GM23248 (cell line): ENCODE measurements around the gene CFAP73. TPM values are rescaled to one million over a fixed set of nuclear protein-coding genes. Genes with fewer than 3 reads are reported as not detected.
"Not testable (repeated sequence)": the region's sequence is repeated elsewhere in the genome, so short reads cannot be mapped to it uniquely, and the experiment has no call there.

Experiments used
- DNase-seq: peaks from one replicate; pipeline ENCODE4 v3.0.0-alpha.2; 2015
- H2AFZ ChIP-seq: fragments of 200-600 bp; sonication (generic); 2 replicates; pipeline ENCODE4 v1.6.1; 2016; ENCODE audit warnings: antibody characterized with exemption
- H3F3A ChIP-seq: fragments of 200-600 bp; sonication (generic); 2 replicates; pipeline ENCODE4 v1.6.1; 2016; ENCODE audit warnings: mild to moderate bottlenecking, antibody characterized with exemption, mixed run types; ENCODE audit not compliant: insufficient read depth
- H3K27ac ChIP-seq: fragments of 200-600 bp; sonication (generic); 2 replicates; pipeline ENCODE4 v1.5.1; 2016; ENCODE audit warnings: mild to moderate bottlenecking
- H3K27me3 ChIP-seq: fragments of 200-600 bp; sonication (generic); replicated peaks from 2 replicates; pipeline ENCODE4 v1.6.1; 2016; ENCODE audit warnings: mild to moderate bottlenecking; ENCODE audit not compliant: insufficient read depth
- H3K36me3 ChIP-seq: fragments of 200-600 bp; sonication (generic); 2 replicates; pipeline ENCODE4 v1.6.1; 2016; ENCODE audit warnings: low read depth, mild to moderate bottlenecking
- H3K4me1 ChIP-seq: fragments of 200-600 bp; sonication (generic); 2 replicates; pipeline ENCODE4 v1.6.1; 2016; ENCODE audit warnings: mild to moderate bottlenecking; ENCODE audit not compliant: insufficient read depth
- H3K4me2 ChIP-seq: fragments of 200-600 bp; sonication (generic); one replicate; pipeline ENCODE4 v1.6.1; 2016; ENCODE audit warnings: mild to moderate bottlenecking; ENCODE audit not compliant: unreplicated experiment
- H3K4me3 ChIP-seq: fragments of 200-600 bp; sonication (generic); 2 replicates; pipeline ENCODE4 v1.5.1; 2016; ENCODE audit warnings: mild to moderate bottlenecking
- H3K79me2 ChIP-seq: fragments of 200-600 bp; sonication (generic); 2 replicates; pipeline ENCODE4 v1.6.1; 2016; ENCODE audit warnings: mild to moderate bottlenecking; ENCODE audit not compliant: insufficient read depth
- H3K9ac ChIP-seq: fragments of 200-600 bp; sonication (generic); 2 replicates; pipeline ENCODE4 v1.6.1; 2016; ENCODE audit warnings: mild to moderate bottlenecking
- H3K9me2 ChIP-seq: fragments of 200-600 bp; sonication (generic); 2 replicates; pipeline ENCODE4 v1.6.1; 2016; ENCODE audit warnings: mixed run types, mild to moderate bottlenecking, moderate library complexity; ENCODE audit not compliant: insufficient read depth
- H3K9me3 ChIP-seq: fragments of 200-600 bp; sonication (generic); one replicate; pipeline ENCODE4 v1.6.1; 2017; ENCODE audit warnings: low read depth
- H4K20me1 ChIP-seq: fragments of 200-600 bp; sonication (generic); 2 replicates; pipeline ENCODE4 v1.6.0; 2016; ENCODE audit not compliant: insufficient read depth
- EZH2 ChIP-seq: fragments of 200-600 bp; sonication (generic); IDR thresholded peaks from 2 replicates; pipeline ENCODE4 v1.6.1; 2018; ENCODE audit warnings: antibody characterized with exemption, mild to moderate bottlenecking; ENCODE audit not compliant: insufficient read depth, poor library complexity, severe bottlenecking
- EZH2phosphoT487 ChIP-seq: fragments of 200-600 bp; sonication (generic); IDR thresholded peaks from 2 replicates; pipeline ENCODE4 v1.6.1; 2018; ENCODE audit warnings: antibody characterized with exemption, moderate library complexity, mild to moderate bottlenecking, low read depth; ENCODE audit not compliant: insufficient read depth
- WGBS, 2 experiments: methylation state at CpG; one replicate each; pipeline ENCODE4 v1.1.6; 2015 to 2017; ENCODE audit warnings: low lambda C conversion rate in 2 of 2, low coverage in 1 of 2; ENCODE audit errors: missing lambda C conversion rate in 2 of 2; 5-methylcytosine and 5-hydroxymethylcytosine counted together
- in situ Hi-C: fragments of 300-500 bp; cut with MboI; formaldehyde crosslinking; loops from 2 replicates; pipeline ENCODE4 v1.15.0; 2020
- polyA plus RNA-seq: library from polyadenylated mRNA; unstranded; fragments of >200 nt; fragmentation: Nextera tagmentation; extraction: Ambion mirVana; gene quantifications from 2 replicates; pipeline ENCODE4 v1.2.1, GENCODE V29; 2016
- total RNA-seq: library from RNA; depleted of rRNA; stranded (reverse); fragments of >200 nt; shearing (Covaris generic); gene quantifications from 2 replicates; pipeline ENCODE4 v1.2.3, GENCODE V29; 2014

CFAP73 gene
- total and polyA plus RNA-seq, 2 experiments from 2014 or later, result not detected

DNA sequence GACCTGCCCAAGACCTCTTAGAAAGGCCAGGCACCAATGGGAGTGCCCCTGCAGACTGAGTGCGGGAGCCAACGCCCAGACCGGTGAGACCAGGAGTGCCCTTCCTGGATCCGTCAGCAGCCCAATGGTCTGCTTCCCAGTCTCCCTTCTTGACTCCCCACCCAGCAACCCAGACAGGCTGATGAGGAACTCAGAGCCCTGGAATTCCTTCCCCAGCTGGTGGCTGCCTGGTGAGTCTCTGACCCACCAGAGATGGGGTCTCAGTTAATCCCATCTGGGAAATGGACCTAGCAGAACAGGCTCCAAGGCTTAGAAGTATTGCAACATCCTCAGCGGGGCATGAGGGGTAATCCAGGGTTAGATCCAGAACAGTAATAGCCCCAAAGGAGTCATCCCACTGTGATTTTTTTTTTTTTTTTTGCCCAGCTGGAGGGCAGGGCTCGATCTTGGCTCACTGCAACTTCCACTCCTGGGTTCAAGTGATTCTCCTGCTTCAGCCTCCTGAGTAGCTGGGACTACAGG is 12.5 kb upstream of the CFAP73 start:
- H3F3A ChIP-seq, result no peaks in the 10 kb centered on the region
- TF ChIP-seq EZH2phosphoT487 (no peak), EZH2 (no peak)
- H3K27ac ChIP-seq, result no peak overlapping the region
- no peaks in the 10 kb centered on the region for H3K36me3 ChIP-seq
- no peak overlapping the region for H3K4me2 ChIP-seq
- no peak overlapping the region for H3K9ac ChIP-seq
- no peaks in the 10 kb centered on the region for H4K20me1 ChIP-seq
- 64 to 72% methylated on average over 6 of the region's 6 CpGs for WGBS, 2 experiments
- H3K27me3 ChIP-seq, result peaks cover 22% of the 10 kb centered on the region
- no peaks in the 10 kb centered on the region for H3K9me3 ChIP-seq
- no peak for DNase-seq
- in situ Hi-C loops, result no loop called here
- no peak overlapping the region for H3K4me3 ChIP-seq
- H3K9me2 ChIP-seq, result no peaks in the 10 kb centered on the region
- H2AFZ ChIP-seq, result no peak overlapping the region
- no peaks in the 10 kb centered on the region for H3K79me2 ChIP-seq
- H3K4me1 ChIP-seq, result no peaks in the 10 kb centered on the region

DNA sequence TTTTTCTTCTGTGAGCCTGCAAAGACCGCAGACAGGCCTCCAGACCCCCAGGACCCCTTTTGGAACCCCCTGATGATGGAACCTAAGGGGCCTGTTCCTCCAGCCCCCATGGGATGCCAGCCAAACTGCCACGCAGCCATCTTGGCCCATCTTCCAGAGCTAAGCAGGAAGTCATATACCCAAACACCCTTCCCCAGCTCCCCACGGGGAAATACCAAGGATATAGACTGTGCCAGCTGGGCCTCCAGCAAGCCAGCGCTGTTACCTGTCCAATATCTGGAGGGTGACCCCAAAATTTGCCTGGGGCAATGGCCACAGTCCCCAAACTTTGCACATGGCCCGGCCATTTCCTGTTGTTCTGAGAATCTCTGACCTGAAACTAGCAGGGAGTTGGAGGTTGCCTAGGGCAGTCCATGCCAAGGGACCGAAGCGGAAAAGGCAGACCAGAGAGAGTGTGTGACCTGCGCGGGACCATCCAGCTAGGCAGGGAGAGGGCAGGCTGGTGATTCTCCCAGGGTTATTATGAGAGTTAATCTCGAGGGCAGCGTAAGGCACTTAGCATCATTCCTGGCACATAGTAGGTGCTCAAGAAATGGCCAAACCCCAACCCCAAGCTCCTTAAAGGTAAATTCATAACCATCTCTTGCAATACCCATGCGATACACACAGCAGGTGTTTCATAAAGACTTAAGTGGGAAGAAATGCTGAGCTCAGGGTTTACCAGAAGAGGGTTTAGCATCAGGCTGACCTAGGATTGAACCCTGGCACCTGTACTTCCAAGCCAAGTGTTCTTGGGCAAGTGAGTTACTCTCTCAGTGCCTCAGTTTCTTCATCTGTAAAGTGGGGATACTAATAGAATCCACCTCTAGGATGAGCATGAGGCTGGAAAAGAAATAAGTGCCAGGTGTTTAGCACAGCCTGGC is 11.4 kb upstream of the CFAP73 start:
- Histone ChIP-seq H4K20me1 (no peaks in the 10 kb centered on the region), H3K4me1 (no peaks in the 10 kb centered on the region), H2AFZ (no peak overlapping the region), H3K36me3 (no peaks in the 10 kb centered on the region), H3K79me2 (no peaks in the 10 kb centered on the region), H3K9ac (no peak overlapping the region), H3K4me3 (no peak overlapping the region), H3K27ac (no peak overlapping the region), H3K4me2 (no peak overlapping the region), H3K27me3 (peaks cover 22% of the 10 kb centered on the region), H3K9me2 (no peaks in the 10 kb centered on the region), H3K9me3 (no peaks in the 10 kb centered on the region), H3F3A (no peaks in the 10 kb centered on the region)
- no peak for TF ChIP-seq EZH2phosphoT487
- no peak for TF ChIP-seq EZH2
- in situ Hi-C loops, result no loop called here
- WGBS, 2 experiments, result 71 to 76% methylated on average over 12 of the region's 12 CpGs
- no peak for DNase-seq

DNA sequence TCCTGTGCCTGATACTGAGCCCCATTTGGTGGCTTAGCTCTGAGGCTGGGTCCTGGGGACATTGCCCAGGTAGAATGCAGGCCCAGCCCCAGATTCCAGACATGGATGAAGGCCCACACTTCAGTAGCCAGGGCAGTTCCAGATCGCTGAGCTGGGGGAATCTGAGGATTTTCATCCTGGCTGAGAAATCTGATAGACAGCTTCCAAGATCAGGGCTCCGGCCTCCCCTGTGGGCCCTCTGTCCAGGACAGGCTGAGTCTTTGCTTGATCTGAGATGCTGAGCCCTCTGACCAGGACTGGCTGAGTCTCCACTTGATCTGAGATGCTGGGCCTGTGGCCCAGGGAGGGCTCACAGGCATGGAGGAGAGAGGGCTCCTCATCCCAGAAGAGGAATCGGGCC is 10.7 kb upstream of the CFAP73 start:
- in situ Hi-C loops, result no loop called here
- Histone ChIP-seq H3K36me3 (no peaks in the 10 kb centered on the region), H3K9me3 (no peaks in the 10 kb centered on the region), H2AFZ (no peak overlapping the region), H3K27ac (no peak overlapping the region), H3K27me3 (peaks cover 22% of the 10 kb centered on the region), H3K79me2 (no peaks in the 10 kb centered on the region), H3K4me1 (no peaks in the 10 kb centered on the region), H3K9me2 (no peaks in the 10 kb centered on the region), H3K4me3 (no peak overlapping the region), H3F3A (no peaks in the 10 kb centered on the region), H3K4me2 (no peak overlapping the region), H4K20me1 (no peaks in the 10 kb centered on the region), H3K9ac (no peak overlapping the region)
- WGBS, 2 experiments, result 28 to 55% methylated on average over 3 of the region's 3 CpGs
- TF ChIP-seq EZH2, result no peak
- TF ChIP-seq EZH2phosphoT487, result no peak
- no peak for DNase-seq

DNA sequence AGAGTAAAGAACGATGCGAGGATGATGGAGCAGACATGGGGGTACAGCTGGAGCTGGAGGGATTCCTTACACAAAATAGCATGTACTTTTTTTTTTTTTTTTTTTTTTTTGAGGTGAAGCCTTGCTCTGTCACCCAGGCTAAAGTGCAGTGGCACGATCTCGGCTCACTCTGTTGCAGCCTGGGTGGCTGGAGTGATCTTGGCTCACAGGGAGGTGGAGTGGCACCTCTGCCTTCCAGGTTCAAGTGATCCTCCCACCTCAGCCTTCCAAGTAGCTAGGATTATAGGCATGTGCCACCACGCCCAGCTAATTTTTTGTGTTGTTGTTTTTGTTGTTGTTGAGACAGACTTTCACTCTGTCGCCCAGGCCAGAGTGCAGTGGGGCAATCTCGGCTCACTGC is 8.8 kb upstream of the CFAP73 start:
- Histone ChIP-seq H4K20me1 (no peaks in the 10 kb centered on the region), H3K9me3 (no peaks in the 10 kb centered on the region), H3F3A (no peaks in the 10 kb centered on the region), H3K4me2 (no peak overlapping the region), H3K36me3 (no peaks in the 10 kb centered on the region), H3K27ac (no peak overlapping the region), H3K79me2 (no peaks in the 10 kb centered on the region), H3K9me2 (no peaks in the 10 kb centered on the region), H2AFZ (no peak overlapping the region), H3K27me3 (peaks cover 18% of the 10 kb centered on the region), H3K9ac (no peak overlapping the region), H3K4me3 (no peak overlapping the region), H3K4me1 (no peaks in the 10 kb centered on the region)
- WGBS, 2 experiments, result 57 to 64% methylated on average over 7 of the region's 7 CpGs
- in situ Hi-C loops, result loop anchor here (10.0 kb wide), 1 partner anchor 96 kb away; no protein-coding TSS in a partner anchor
- DNase-seq, result no peak
- TF ChIP-seq EZH2phosphoT487, result no peak
- no peak for TF ChIP-seq EZH2

DNA sequence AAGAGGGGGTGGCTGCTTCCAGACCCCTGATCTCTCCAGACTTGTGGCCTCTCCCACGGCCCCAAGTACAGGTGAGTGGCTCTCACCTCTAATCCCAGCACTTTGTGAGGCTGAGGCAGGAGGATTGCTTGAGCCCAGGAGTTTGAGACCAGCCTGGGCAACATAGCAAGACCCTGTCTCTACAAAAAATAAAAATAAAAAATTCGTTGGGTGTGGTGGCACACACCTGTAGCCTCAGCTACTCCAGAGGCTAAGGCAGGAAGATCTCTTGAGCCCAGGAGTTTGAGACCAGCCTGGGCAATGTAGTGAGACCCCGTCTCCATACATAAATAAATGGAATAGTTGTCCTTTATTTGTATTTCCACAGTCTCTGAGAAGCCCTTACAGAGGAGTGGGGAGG is 7.8 kb upstream of the CFAP73 start:
- not testable (repeated sequence) for H3K4me1 ChIP-seq, DNase-seq, H3K9ac ChIP-seq, H3K4me2 ChIP-seq, H3K9me3 ChIP-seq, H4K20me1 ChIP-seq, H3K36me3 ChIP-seq, H3K9me2 ChIP-seq, H3K27ac ChIP-seq, H3F3A ChIP-seq, H2AFZ ChIP-seq, H3K79me2 ChIP-seq, H3K4me3 ChIP-seq
- 21 to 30% methylated on average over 3 of the region's 3 CpGs for WGBS, 2 experiments
- in situ Hi-C loops, result loop anchor here (10.0 kb wide), 1 partner anchor 97 kb away; no protein-coding TSS in a partner anchor
- H3K27me3 ChIP-seq, result peaks cover 13% of the 10 kb centered on the region
